K562 (cell line): ENCODE data around the gene MTF1. TPM values are rescaled to one million over a fixed set of nuclear protein-coding genes. Genes with fewer than 3 reads are reported as not detected.
A peak's percentile ranks its signal among the peaks of the same experiment; 100 is the strongest.

Experiments used
- ATAC-seq: fragments of 200-7000 bp; cut with Tn5 transposase; 3 replicates; pipeline ENCODE4 v1.9.1; 2020; ENCODE audit warnings: moderate library complexity
- BruUV-seq: library from RNA; stranded (reverse); fragments of 400-500 nt; replicated peaks from 2 replicates; lab custom pipeline; 2021; lab: Mats Ljungman, UMichigan
- CTCF ChIA-PET: fragments of 300-600 bp; formaldehyde crosslinking; extraction: SDS; loops from one replicate; lab custom pipeline; 2021; ENCODE audit warnings: low intra/inter-chr PET ratio; lab: Yijun Ruan, JAX
- POLR2A ChIA-PET: fragments of 300-600, 350-650 bp; sonication (Branson Sonifier 250); formaldehyde crosslinking; extraction: SDS; loops from one replicate; lab custom pipeline; 2021; ENCODE audit warnings: antibody characterized with exemption, inconsistent platforms; lab: Yijun Ruan, JAX
- DNase-seq, 4 experiments: peaks; one replicate each; pipeline versions ENCODE4 v3.0.0 to v3.0.0-alpha.2; 2011 to 2018; ENCODE audit warnings: low spot score in 3 of 4, mixed read lengths in 3 of 4; ENCODE audit errors: extremely low read depth in 1 of 4
- FAIRE-seq: peaks from 2 replicates; lab custom pipeline; 2011; peaks lifted over from hg19 to GRCh38; lab: Jason Lieb, UNC
- H2AFZ ChIP-seq: 2 replicates; pipeline ENCODE4 v1.6.0; 2011; ENCODE audit warnings: low read depth, low read length, control low read depth, inconsistent platforms
- H3K27ac ChIP-seq: fragments of 200-600 bp; 3 replicates; pipeline ENCODE4 v1.8.0; 2011; ENCODE audit warnings: low read depth, mild to moderate bottlenecking, control low read depth, inconsistent platforms, low read length, moderate library complexity, mixed read lengths; ENCODE audit errors: extremely low read depth
- H3K27me3 ChIP-seq, 2 experiments: fragments of 300-600 bp in 1 of 2; 2 replicates in 1 of 2; 3 replicates in 1 of 2; pipeline versions ENCODE4 v1.6.0 to v1.8.0; 2011; ENCODE audit warnings: inconsistent platforms in 2 of 2, low read length in 2 of 2, mild to moderate bottlenecking in 1 of 2, mixed read lengths in 1 of 2, moderate library complexity in 1 of 2; ENCODE audit not compliant: control insufficient read depth in 2 of 2, insufficient read depth in 2 of 2
- H3K36me3 ChIP-seq: fragments of 300-600 bp; 3 replicates; pipeline ENCODE4 v1.8.0; 2011; ENCODE audit warnings: mild to moderate bottlenecking, low read length, inconsistent platforms; ENCODE audit not compliant: control insufficient read depth, insufficient read depth
- H3K4me1 ChIP-seq, 2 experiments: fragments of 200-600 bp in 1 of 2; replicated peaks in 1 of 2; 2 replicates in 1 of 2; 3 replicates in 1 of 2; pipeline versions ENCODE4 v1.5.1 to v1.8.0; 2011; ENCODE audit warnings: inconsistent platforms in 2 of 2, low read length in 2 of 2, mild to moderate bottlenecking in 1 of 2, mixed read lengths in 1 of 2, moderate library complexity in 1 of 2; ENCODE audit not compliant: control insufficient read depth in 2 of 2, insufficient read depth in 2 of 2
- H3K4me2 ChIP-seq: 2 replicates; pipeline ENCODE4 v1.6.1; 2011; ENCODE audit warnings: low read length, control low read depth, inconsistent platforms, mixed read lengths; ENCODE audit not compliant: insufficient read depth
- H3K4me3 ChIP-seq: fragments of 200-600 bp; sonication (generic), shearing (Covaris generic); 2 replicates; pipeline ENCODE4 v1.5.1; 2016; ENCODE audit warnings: control low read depth, inconsistent platforms
- H3K79me2 ChIP-seq: fragments of 200-600 bp; 3 replicates; pipeline ENCODE4 v1.8.0; 2011; ENCODE audit warnings: low read length, inconsistent platforms; ENCODE audit not compliant: control insufficient read depth, insufficient read depth
- H3K9ac ChIP-seq, 2 experiments: 2 replicates each; pipeline versions ENCODE4 v1.6.0 to v1.6.1; 2011; ENCODE audit warnings: low read depth in 2 of 2, low read length in 2 of 2, control low read depth in 1 of 2, inconsistent platforms in 1 of 2, mild to moderate bottlenecking in 1 of 2, mixed read lengths in 1 of 2; ENCODE audit not compliant: insufficient read depth in 1 of 2
- H3K9me1 ChIP-seq: one replicate; pipeline ENCODE4 v1.6.0; 2011; ENCODE audit warnings: inconsistent platforms, mild to moderate bottlenecking, low read length, moderate library complexity; ENCODE audit not compliant: control insufficient read depth, insufficient read depth
- H3K9me3 ChIP-seq: replicated peaks from 2 replicates; pipeline ENCODE4 v1.5.1; 2011; ENCODE audit warnings: low read depth, low read length, inconsistent platforms; ENCODE audit not compliant: control insufficient read depth, insufficient read depth
- H4K20me1 ChIP-seq: replicated peaks from 2 replicates; pipeline ENCODE4 v1.6.1; 2011; ENCODE audit warnings: low read length, inconsistent platforms, mixed read lengths; ENCODE audit not compliant: control insufficient read depth, insufficient read depth
- PHB2 ChIP-seq: fragments of 450-650 bp; IDR thresholded peaks from 2 replicates; pipeline ENCODE4 v1.6.1; 2017; ENCODE audit warnings: low read depth
- ZNF316 ChIP-seq: fragments of 450-650 bp; IDR thresholded peaks from 2 replicates; pipeline ENCODE4 v1.6.1; 2016
- WGBS: fragments of 100-300 bp; shearing (Covaris generic); methylation state at CpG from one replicate; pipeline ENCODE4 v1.1.6; 2016; ENCODE audit warnings: low coverage, mixed read lengths; ENCODE audit not compliant: insufficient coverage; ENCODE audit errors: missing lambda C conversion rate; 5-methylcytosine and 5-hydroxymethylcytosine counted together
- in situ Hi-C: fragments of 300-500 bp; cut with MboI; formaldehyde crosslinking; loops from 4 replicates; pipeline ENCODE4 v1.15.0; 2018; ENCODE audit warnings: inconsistent platforms, mixed read lengths
- intact Hi-C: fragments of 100-400 bp; cut with micrococcal nuclease; formaldehyde crosslinking; loops from 2 replicates; pipeline ENCODE4 v1.14.2; 2022
- polyA plus RNA-seq, 8 experiments: library from polyadenylated mRNA; depleted of rRNA in 4 of 8; stranded (reverse) in 5 of 8; unstranded in 3 of 8; fragments of >200 nt; fragmentation: Nextera tagmentation in 2 of 8; fragmentation: Illumina TruSeq in 1 of 8; extraction: Ambion mirVana in 2 of 8; extraction: Trizol in 1 of 8; gene quantifications; 2 replicates each; pipeline versions ENCODE4 v1.2.1 to v1.2.3, GENCODE V29; 2011 to 2014; ENCODE audit warnings: inconsistent platforms in 1 of 8, missing spikeins in 1 of 8
- total RNA-seq, 7 experiments: library from RNA; depleted of rRNA in 6 of 7; stranded (reverse); fragments of >200 nt in 6 of 7; fragmentation: Illumina TruSeq in 2 of 7; extraction: Trizol in 2 of 7; gene quantifications; 2 replicates each; pipeline versions ENCODE4 v1.2.1 to v1.2.3, GENCODE V29; 2011 to 2021; ENCODE audit warnings: low replicate concordance in 1 of 7
- TF ChIP-seq, protein P1 (sequence below): fragments of 250-450 bp; sonication (Bioruptor Pico); IDR thresholded peaks from 2 replicates; pipeline ENCODE4 v1.4.0; 2020; ENCODE audit warnings: mild to moderate bottlenecking, moderate library complexity
- TF ChIP-seq, protein P2 (sequence below): sonication (generic); formaldehyde crosslinking; IDR thresholded peaks from 2 replicates; pipeline ENCODE4 v1.8.1; 2023; ENCODE audit warnings: mild to moderate bottlenecking, missing genetic modification reagents

Gene MTF1
- total and polyA plus RNA-seq, 9 of the 15 experiments (the other 6 are each of a cell fraction or from before 2014, with no cell fraction given): 1.1 to 12.2 (median 4.3) TPM

DNA sequence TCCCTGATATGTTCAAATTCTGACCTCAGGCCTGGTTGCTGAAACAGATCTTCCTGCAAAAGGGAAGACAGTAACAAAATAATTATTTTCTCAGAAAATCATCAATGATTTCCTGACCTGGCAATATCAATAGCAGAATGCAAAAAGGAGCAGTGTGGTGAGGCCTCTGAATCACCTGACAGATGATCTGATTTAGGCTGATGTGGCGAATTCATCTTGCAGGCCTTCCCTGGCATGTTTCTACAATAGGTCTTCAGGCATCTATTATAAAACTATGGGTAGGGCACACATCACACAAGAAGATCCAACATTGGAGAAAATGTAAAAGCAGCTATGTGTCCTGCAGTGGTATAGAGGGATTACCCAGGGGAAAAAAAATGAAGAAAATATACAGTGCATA, 7.1 kb upstream of the MTF1 start:
- Histone ChIP-seq H3K79me2 (no peaks in the 10 kb centered on the region), H3K4me2 (no peak overlapping the region), H3K36me3 (peaks cover 58% of the 10 kb centered on the region), H3K27ac (no peak overlapping the region), H3K4me1 (peaks cover 6 to 16% of the 10 kb centered on the region in 2 experiments; a peak in 4 of 5 replicates), H3K4me3 (no peak overlapping the region), H3K9me3 (no peaks in the 10 kb centered on the region), H3K27me3 (no peaks in the 10 kb centered on the region), H3K9me1 (no peaks in the 10 kb centered on the region), H4K20me1 (no peaks in the 10 kb centered on the region), H3K9ac (no peak overlapping the region), H2AFZ (no peak overlapping the region)
- ChIA-PET POLR2A (interaction anchor here (0.7 to 1.3 kb wide), 5 partner anchors 9 to 69 kb away, joined by 3 to 6 read pairs (median 4); no protein-coding TSS in a partner anchor), CTCF (no interaction called here)
- no peak for DNase-seq
- ATAC-seq: no peak
- FAIRE-seq: no peak
- 94% methylated on average over 1 of the region's 1 CpG for WGBS
- 0 out of 2 replicates have a peak, but pooled peaks have one; percentile 15 for TF ChIP-seq ZNF316
- TF ChIP-seq, protein P1, sequence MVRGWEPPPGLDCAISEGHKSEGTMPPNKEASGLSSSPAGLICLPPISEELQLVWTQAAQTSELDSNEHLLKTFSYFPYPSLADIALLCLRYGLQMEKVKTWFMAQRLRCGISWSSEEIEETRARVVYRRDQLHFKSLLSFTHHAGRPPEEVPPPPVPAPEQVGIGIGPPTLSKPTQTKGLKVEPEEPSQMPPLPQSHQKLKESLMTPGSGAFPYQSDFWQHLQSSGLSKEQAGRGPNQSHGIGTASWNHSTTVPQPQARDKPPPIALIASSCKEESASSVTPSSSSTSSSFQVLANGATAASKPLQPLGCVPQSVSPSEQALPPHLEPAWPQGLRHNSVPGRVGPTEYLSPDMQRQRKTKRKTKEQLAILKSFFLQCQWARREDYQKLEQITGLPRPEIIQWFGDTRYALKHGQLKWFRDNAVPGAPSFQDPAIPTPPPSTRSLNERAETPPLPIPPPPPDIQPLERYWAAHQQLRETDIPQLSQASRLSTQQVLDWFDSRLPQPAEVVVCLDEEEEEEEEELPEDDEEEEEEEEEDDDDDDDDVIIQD (CRISPR knock-in tag): no peak
- TF ChIP-seq, protein P2, sequence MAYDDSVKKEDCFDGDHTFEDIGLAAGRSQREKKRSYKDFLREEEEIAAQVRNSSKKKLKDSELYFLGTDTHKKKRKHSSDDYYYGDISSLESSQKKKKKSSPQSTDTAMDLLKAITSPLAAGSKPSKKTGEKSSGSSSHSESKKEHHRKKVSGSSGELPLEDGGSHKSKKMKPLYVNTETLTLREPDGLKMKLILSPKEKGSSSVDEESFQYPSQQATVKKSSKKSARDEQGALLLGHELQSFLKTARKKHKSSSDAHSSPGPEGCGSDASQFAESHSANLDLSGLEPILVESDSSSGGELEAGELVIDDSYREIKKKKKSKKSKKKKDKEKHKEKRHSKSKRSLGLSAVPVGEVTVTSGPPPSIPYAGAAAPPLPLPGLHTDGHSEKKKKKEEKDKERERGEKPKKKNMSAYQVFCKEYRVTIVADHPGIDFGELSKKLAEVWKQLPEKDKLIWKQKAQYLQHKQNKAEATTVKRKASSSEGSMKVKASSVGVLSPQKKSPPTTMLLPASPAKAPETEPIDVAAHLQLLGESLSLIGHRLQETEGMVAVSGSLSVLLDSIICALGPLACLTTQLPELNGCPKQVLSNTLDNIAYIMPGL (CRISPR knock-in tag): no peak
- TF ChIP-seq PHB2: no peak
- BruUV-seq: no TSS peak
- intact Hi-C loops: no loop called here
- in situ Hi-C loops: no loop called here
